SK-N-MC (cell line): ENCODE measurements around the gene TNRC6B.

ENCODE experiments used
- EZH2 ChIP-seq: fragments of 200-600 bp; sonication (generic); IDR thresholded peaks from one replicate; pipeline ENCODE4 v1.6.1; 2017; ENCODE audit warnings: antibody characterized with exemption
- FOXP2 ChIP-seq: optimal IDR thresholded peaks from 2 replicates; pipeline ENCODE3; 2011; ENCODE audit warnings: mild to moderate bottlenecking, moderate library complexity; ENCODE audit not compliant: insufficient read depth; ENCODE audit errors: extremely low read length, control extremely low read depth
- POLR2AphosphoS5 ChIP-seq: IDR thresholded peaks from 2 replicates; pipeline ENCODE4 v1.6.1; 2012; ENCODE audit warnings: mild to moderate bottlenecking, low read depth, low read length, borderline replicate concordance

DNA sequence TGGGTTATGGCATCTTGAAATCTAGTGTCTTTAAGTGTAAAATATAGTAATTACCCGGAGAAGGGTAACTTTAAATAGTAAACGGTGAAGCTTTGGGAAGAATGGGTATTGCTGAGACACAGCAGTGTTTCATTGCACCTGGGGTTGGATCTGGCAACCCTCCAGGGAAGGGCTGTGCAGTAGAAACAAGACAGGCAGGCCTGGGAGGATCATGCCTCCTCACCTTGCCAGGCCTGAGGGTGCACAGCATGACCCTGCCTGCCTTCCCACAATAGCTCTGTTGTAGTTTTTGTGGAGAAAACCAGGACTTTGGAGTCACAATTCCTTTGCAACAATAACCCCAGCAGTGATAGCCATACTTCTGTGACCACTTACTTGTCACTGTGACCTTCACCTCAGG lies 104.0 kb downstream of the TNRC6B start:
- TF ChIP-seq POLR2AphosphoS5, result no peak
- TF ChIP-seq EZH2, result no peak
- TF ChIP-seq FOXP2, result no peak
